H1 (cell line): ENCODE data around the gene SLIT3. TPM values are rescaled to one million over a fixed set of nuclear protein-coding genes. Genes with fewer than 3 reads are reported as not detected.

ENCODE experiments used
- CTCF ChIA-PET: fragments of 300-600 bp; sonication (Branson Sonifier 250); formaldehyde crosslinking; loops from one replicate; lab custom pipeline; 2021; ENCODE audit not compliant: partially characterized antibody; lab: Charles Lee
- POLR2A ChIA-PET: fragments of 300-600 bp; sonication (Branson Sonifier 250); formaldehyde crosslinking; loops from one replicate; lab custom pipeline; 2021; ENCODE audit warnings: inconsistent platforms; ENCODE audit not compliant: partially characterized antibody; lab: Charles Lee
- DNase-seq, 2 experiments: peaks; one replicate each; pipeline versions ENCODE4 v3.0.0 to v3.0.0-alpha.2; 2010 to 2022; ENCODE audit warnings: low spot score in 2 of 2, low read depth in 1 of 2, mixed read lengths in 1 of 2
- FAIRE-seq: peaks from 2 replicates; lab custom pipeline; 2011; peaks lifted over from hg19 to GRCh38; lab: Jason Lieb, UNC
- H2AFZ ChIP-seq: 2 replicates; pipeline ENCODE4 v1.8.1; 2012; ENCODE audit warnings: low read length, inconsistent platforms
- H2AK5ac ChIP-seq: 2 replicates; pipeline ENCODE4 v1.6.1; 2013; ENCODE audit warnings: low read depth, low read length
- H2BK120ac ChIP-seq: replicated peaks from 2 replicates; pipeline ENCODE3; 2013; ENCODE audit warnings: low read depth, low read length, inconsistent platforms
- H2BK12ac ChIP-seq: 2 replicates; pipeline ENCODE4 v1.6.1; 2013; ENCODE audit warnings: low read depth, low read length
- H2BK15ac ChIP-seq: 2 replicates; pipeline ENCODE4 v1.6.1; 2013; ENCODE audit warnings: low read length
- H2BK20ac ChIP-seq: 2 replicates; pipeline ENCODE4 v1.6.1; 2013; ENCODE audit warnings: low read length
- H2BK5ac ChIP-seq: 2 replicates; pipeline ENCODE4 v1.6.1; 2013; ENCODE audit warnings: low read depth, low read length
- H3K14ac ChIP-seq: 2 replicates; pipeline ENCODE4 v1.6.1; 2013; ENCODE audit warnings: inconsistent platforms; ENCODE audit not compliant: insufficient read length
- H3K18ac ChIP-seq: 2 replicates; pipeline ENCODE4 v1.6.1; 2013; ENCODE audit warnings: low read length; ENCODE audit errors: extremely low read depth
- H3K23ac ChIP-seq: 2 replicates; pipeline ENCODE4 v1.6.1; 2013; ENCODE audit warnings: inconsistent platforms; ENCODE audit not compliant: insufficient read length
- H3K23me2 ChIP-seq: 2 replicates; pipeline ENCODE4 v1.6.1; 2013; ENCODE audit warnings: low read depth, low read length
- H3K27ac ChIP-seq: 2 replicates; pipeline ENCODE4 v1.6.1; 2011; ENCODE audit warnings: low read depth, low read length, inconsistent platforms
- H3K27me3 ChIP-seq, 4 experiments: replicated peaks in 1 of 4; 1 replicate in 1 of 4; 2 replicates in 3 of 4; pipeline versions ENCODE4 v1.6.1 to v1.8.1; 2011 to 2013; ENCODE audit warnings: low read length in 3 of 4, mild to moderate bottlenecking in 3 of 4, inconsistent platforms in 2 of 4, mixed read lengths in 2 of 4, moderate library complexity in 1 of 4; ENCODE audit not compliant: control insufficient read depth in 3 of 4, insufficient read depth in 3 of 4; ENCODE audit errors: extremely low read depth in 1 of 4
- H3K36me3 ChIP-seq, 4 experiments: 2 replicates each; pipeline versions ENCODE4 v1.6.1 to v1.8.1; 2011 to 2013; ENCODE audit warnings: mild to moderate bottlenecking in 4 of 4, low read length in 3 of 4, moderate library complexity in 2 of 4, control low read depth in 1 of 4, inconsistent platforms in 1 of 4; ENCODE audit not compliant: insufficient read depth in 4 of 4, control insufficient read depth in 2 of 4
- H3K4ac ChIP-seq: replicated peaks from 2 replicates; pipeline ENCODE3; 2013; ENCODE audit warnings: low read length, low read depth, mixed read lengths, inconsistent platforms; ENCODE audit not compliant: insufficient read length
- H3K4me1 ChIP-seq, 4 experiments: replicated peaks in 1 of 4; 1 replicate in 1 of 4; 2 replicates in 3 of 4; pipeline versions ENCODE4 v1.6.1 to v1.8.1; 2011 to 2013; ENCODE audit warnings: low read length in 3 of 4, inconsistent platforms in 2 of 4, mixed read lengths in 1 of 4; ENCODE audit not compliant: insufficient read depth in 4 of 4, control insufficient read depth in 3 of 4
- H3K4me2 ChIP-seq, 2 experiments: 2 replicates each; pipeline versions ENCODE4 v1.6.1 to v1.8.1; 2011 to 2013; ENCODE audit warnings: low read depth in 2 of 2, low read length in 2 of 2, control low read depth in 1 of 2, inconsistent platforms in 1 of 2, mild to moderate bottlenecking in 1 of 2; ENCODE audit not compliant: insufficient read depth in 1 of 2
- H3K4me3 ChIP-seq, 4 experiments: fragments of 200-600, 300-600 bp in 1 of 4; sonication (generic), shearing (Covaris generic), sonication (Bioruptor Twin) in 1 of 4; 2 replicates each; pipeline versions ENCODE4 v1.5.1 to v1.8.1; 2011 to 2016; ENCODE audit warnings: low read length in 4 of 4, low read depth in 3 of 4, control low read depth in 2 of 4, inconsistent platforms in 2 of 4, mild to moderate bottlenecking in 2 of 4, mixed read lengths in 1 of 4, moderate library complexity in 1 of 4; ENCODE audit not compliant: insufficient read depth in 2 of 4; ENCODE audit errors: extremely low read depth in 1 of 4
- H3K56ac ChIP-seq: replicated peaks from 2 replicates; pipeline ENCODE3; 2013; ENCODE audit warnings: low read depth, mild to moderate bottlenecking, mixed read lengths, low read length, inconsistent platforms; ENCODE audit not compliant: insufficient read length
- H3K79me1 ChIP-seq: 2 replicates; pipeline ENCODE4 v1.6.1; 2013; ENCODE audit warnings: low read depth, low read length, control low read depth
- H3K79me2 ChIP-seq, 2 experiments: 2 replicates each; pipeline versions ENCODE4 v1.6.1 to v1.8.1; 2012 to 2013; ENCODE audit warnings: low read length in 2 of 2, mild to moderate bottlenecking in 2 of 2, inconsistent platforms in 1 of 2; ENCODE audit not compliant: insufficient read depth in 2 of 2, control insufficient read depth in 1 of 2
- H3K9ac ChIP-seq, 4 experiments: replicated peaks in 1 of 4; 1 replicate in 1 of 4; 2 replicates in 3 of 4; pipeline versions ENCODE4 v1.6.1 to v1.8.1; 2011 to 2013; ENCODE audit warnings: low read depth in 3 of 4, low read length in 3 of 4, control low read depth in 2 of 4, mild to moderate bottlenecking in 2 of 4, moderate library complexity in 2 of 4, inconsistent platforms in 1 of 4; ENCODE audit errors: extremely low read depth in 1 of 4
- H3K9me3 ChIP-seq, 2 experiments: 2 replicates each; pipeline versions ENCODE4 v1.6.1 to v1.8.1; 2012 to 2013; ENCODE audit warnings: mild to moderate bottlenecking in 2 of 2, moderate library complexity in 2 of 2, control low read depth in 1 of 2, inconsistent platforms in 1 of 2, low read depth in 1 of 2, low read length in 1 of 2, mixed read lengths in 1 of 2; ENCODE audit not compliant: insufficient read depth in 2 of 2
- H4K20me1 ChIP-seq, 2 experiments: replicated peaks in 1 of 2; 2 replicates each; pipeline versions ENCODE3 to v1.8.1; 2011 to 2013; ENCODE audit warnings: inconsistent platforms in 2 of 2, low read length in 2 of 2, mild to moderate bottlenecking in 1 of 2; ENCODE audit not compliant: insufficient read depth in 2 of 2, control insufficient read depth in 1 of 2
- H4K5ac ChIP-seq: 2 replicates; pipeline ENCODE4 v1.6.1; 2013; ENCODE audit warnings: low read length, low read depth, mixed read lengths, inconsistent platforms; ENCODE audit not compliant: insufficient read length
- H4K8ac ChIP-seq: 2 replicates; pipeline ENCODE4 v1.8.0; 2013; ENCODE audit warnings: mild to moderate bottlenecking, moderate library complexity, low read length, inconsistent platforms; ENCODE audit not compliant: insufficient read depth; ENCODE audit errors: extremely low read depth
- H4K91ac ChIP-seq: replicated peaks from 2 replicates; pipeline ENCODE3; 2013; ENCODE audit warnings: low read length, mixed read lengths, inconsistent platforms; ENCODE audit not compliant: insufficient read length
- ASH2L ChIP-seq: fragments of 200-600, 300-600 bp; sonication (generic); IDR thresholded peaks from one replicate; pipeline ENCODE4 v1.7.1; 2017; ENCODE audit warnings: low read length
- BACH1 ChIP-seq: IDR thresholded peaks from 2 replicates; pipeline ENCODE4 v1.6.1; 2012; ENCODE audit warnings: low read length, improper control_type of control experiment
- CBX8 ChIP-seq: fragments of 300-800, 300-1000 bp; sonication (generic); IDR thresholded peaks from 2 replicates; pipeline ENCODE4 v1.7.1; 2016; ENCODE audit warnings: low read depth, low read length, borderline replicate concordance
- CEBPB ChIP-seq: IDR thresholded peaks from 2 replicates; pipeline ENCODE4 v1.6.1; 2012; ENCODE audit warnings: low read depth, low read length
- CTBP2 ChIP-seq: IDR thresholded peaks from 2 replicates; pipeline ENCODE4 v1.7.0; 2011; ENCODE audit warnings: borderline replicate concordance, mild to moderate bottlenecking, moderate library complexity, mixed read lengths, low read length; ENCODE audit not compliant: insufficient read depth, insufficient read length
- JUND ChIP-seq: IDR thresholded peaks from 2 replicates; pipeline ENCODE4 v1.6.1; 2011; ENCODE audit warnings: mild to moderate bottlenecking, improper control_type of control experiment, low read length
- MAFK ChIP-seq: IDR thresholded peaks from 2 replicates; pipeline ENCODE4 v1.6.1; 2012; ENCODE audit warnings: low read depth, mild to moderate bottlenecking, improper control_type of control experiment, low read length
- RAD21 ChIP-seq, 2 experiments: IDR thresholded peaks in 1 of 2; conservative IDR thresholded peaks in 1 of 2; 2 replicates each; pipeline ENCODE4 v1.6.1; 2011; ENCODE audit warnings: low read depth in 2 of 2, low read length in 2 of 2, improper control_type of control experiment in 1 of 2, inconsistent platforms in 1 of 2, mild to moderate bottlenecking in 1 of 2, moderate library complexity in 1 of 2
- RFX5 ChIP-seq: IDR thresholded peaks from 2 replicates; pipeline ENCODE4 v1.6.1; 2011; ENCODE audit warnings: low read depth, low read length, improper control_type of control experiment, borderline replicate concordance
- RNF2 ChIP-seq: fragments of 200-900, 300-1000 bp; sonication (generic); IDR thresholded peaks from 2 replicates; pipeline ENCODE4 v1.7.1; 2016; ENCODE audit warnings: borderline replicate concordance, low read depth, mild to moderate bottlenecking, antibody characterized with exemption, low read length; ENCODE audit not compliant: poor library complexity, severe bottlenecking; ENCODE audit errors: missing control alignments
- SAP30 ChIP-seq: fragments of 300-600 bp; sonication (generic); IDR thresholded peaks from 2 replicates; pipeline ENCODE4 v1.7.1; 2012; ENCODE audit warnings: low read length, moderate library complexity, mild to moderate bottlenecking, inconsistent platforms; ENCODE audit not compliant: insufficient read depth, insufficient replicate concordance
- TAF1 ChIP-seq: IDR thresholded peaks from 2 replicates; pipeline ENCODE4 v1.6.1; 2011; ENCODE audit warnings: mild to moderate bottlenecking, low read depth, low read length
- ZNF274 ChIP-seq: IDR thresholded peaks from 2 replicates; pipeline ENCODE4 v1.7.0; 2012; ENCODE audit warnings: low read length, borderline replicate concordance; ENCODE audit errors: extremely low read depth
- WGBS, 2 experiments: shearing (Covaris generic) in 1 of 2; methylation state at CpG; one replicate each; pipeline versions ENCODE4 v1.1.6 to v1.1.7; 2013 to 2015; ENCODE audit warnings: low lambda C conversion rate in 2 of 2, mixed read lengths in 2 of 2, inconsistent platforms in 1 of 2, low coverage in 1 of 2, missing lambda C conversion rate in 1 of 2; ENCODE audit not compliant: insufficient replicate concordance in 2 of 2, insufficient coverage in 1 of 2, insufficient read length in 1 of 2; ENCODE audit errors: extremely low coverage in 1 of 2, missing lambda C conversion rate in 1 of 2; 5-methylcytosine and 5-hydroxymethylcytosine counted together
- polyA plus RNA-seq, 7 experiments: library from polyadenylated mRNA; depleted of rRNA in 3 of 7; stranded (reverse) in 5 of 7; unstranded in 2 of 7; fragments of >200 nt in 5 of 7; fragments of 200-250 nt in 2 of 7; gene quantifications; 1 replicate in 5 of 7; 2 replicates in 1 of 7; 4 replicates in 1 of 7; pipeline versions ENCODE4 v1.2.1 to v1.2.3, GENCODE V29; 2011 to 2013; ENCODE audit warnings: missing spikeins in 2 of 7, mixed read lengths in 2 of 7
- total RNA-seq: library from RNA; stranded (reverse); fragmentation: NEBNext Ultra II Directional; extraction: Animal tissue kit (Norgen Biotek cat#: 25700); gene quantifications from 2 replicates; pipeline ENCODE4 v1.2.1, GENCODE V29; 2021

Gene SLIT3
- total and polyA plus RNA-seq, 2 of the 8 experiments (the other 6 are each of a cell fraction or from before 2014, with no cell fraction given), result 1.1 to 1.2 TPM

DNA sequence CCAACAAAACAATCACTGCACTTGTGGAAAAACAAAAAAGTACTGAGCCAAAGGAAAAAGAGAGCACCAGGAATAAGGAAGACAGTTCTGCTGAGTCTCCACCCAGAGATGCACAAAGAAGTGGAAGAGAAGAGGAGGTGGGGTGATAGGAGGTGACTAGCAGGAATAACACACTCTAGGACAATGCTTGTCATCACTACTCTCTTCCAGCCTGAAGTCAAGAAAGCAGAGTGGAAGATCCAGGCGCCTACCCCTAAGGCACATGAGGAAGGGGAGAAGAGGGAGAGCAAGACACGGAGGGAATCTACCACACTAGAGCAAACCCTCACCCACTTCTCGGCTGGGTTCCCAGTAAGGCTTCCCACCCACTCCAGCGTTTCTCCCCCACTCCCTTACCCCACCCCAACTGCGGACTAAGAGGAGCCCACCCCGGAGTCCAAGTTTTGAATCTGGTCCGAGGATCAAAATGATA is 1.7 kb downstream of the SLIT3 start:
- H3K79me2 ChIP-seq, result no peaks in the 10 kb centered on the region
- peaks cover 11% of the 10 kb centered on the region for H3K23me2 ChIP-seq
- no peak overlapping the region for H2AK5ac ChIP-seq
- H3K4me3 ChIP-seq, result no peak overlapping the region
- POLR2A ChIA-PET, result no interaction called here
- no peak overlapping the region for H2BK12ac ChIP-seq
- H3K9ac ChIP-seq, result no peak overlapping the region
- no peak overlapping the region for H4K5ac ChIP-seq
- H2BK5ac ChIP-seq, result no peak overlapping the region
- H3K4me2 ChIP-seq, result no peak overlapping the region; a peak in 1 of 4 replicates
- no peak overlapping the region for H3K18ac ChIP-seq
- FAIRE-seq (no peak), DNase-seq (no peak)
- H3K36me3 ChIP-seq, result no peaks in the 10 kb centered on the region
- H4K91ac ChIP-seq, result no peak overlapping the region
- no peaks in the 10 kb centered on the region for H4K20me1 ChIP-seq
- CTCF ChIA-PET, result interaction anchor here (0.8 to 5.2 kb wide), 5 partner anchors 11 to 138 kb away, joined by 3 to 31 read pairs (median 3); no protein-coding TSS in a partner anchor
- peaks cover 7 to 41% (median 32%) of the 10 kb centered on the region in 4 experiments for H3K27me3 ChIP-seq
- H3K27ac ChIP-seq, result no peak overlapping the region
- H4K8ac ChIP-seq, result no peak overlapping the region
- no peak overlapping the region for H2BK20ac ChIP-seq
- no peak overlapping the region for H2BK15ac ChIP-seq
- no peak overlapping the region for H3K23ac ChIP-seq
- H3K4ac ChIP-seq, result no peak overlapping the region
- H2AFZ ChIP-seq, result no peak overlapping the region
- WGBS, 2 experiments, result 76% methylated on average over 5 of the region's 7 CpGs; no CpG with 5 or more reads in 1 of the 2 experiments
- peaks cover 5 to 12% (median 7%) of the 10 kb centered on the region in 4 experiments; a peak in 6 of 7 replicates for H3K4me1 ChIP-seq
- H3K79me1 ChIP-seq, result no peaks in the 10 kb centered on the region
- no peak overlapping the region for H3K56ac ChIP-seq
- no peaks in the 10 kb centered on the region for H3K9me3 ChIP-seq
- H3K14ac ChIP-seq, result no peak overlapping the region
- no peak overlapping the region for H2BK120ac ChIP-seq
- TF ChIP-seq ASH2L, result no peak
- TF ChIP-seq RNF2, result no peak
- TF ChIP-seq MAFK, result no peak
- no peak for TF ChIP-seq RFX5
- TF ChIP-seq RAD21 (IDR thresholded peaks at IDR 0.05 in 1 of 2, conservative IDR thresholded peaks at IDR 0.05 in 1 of 2; ENCODE audit: low read depth in 2 of 2, low read length in 2 of 2), result no peak
- no peak for TF ChIP-seq SAP30
- no peak for TF ChIP-seq JUND
- no peak for TF ChIP-seq TAF1
- no peak for TF ChIP-seq CTBP2
- no peak for TF ChIP-seq BACH1
- TF ChIP-seq CEBPB, result no peak
- no peak for TF ChIP-seq CBX8
- no peak for TF ChIP-seq ZNF274
